Endothelial cell of umbilical vein (primary cell): Measurements from ENCODE around the gene ATRNL1. TPM values are rescaled to one million over a fixed set of nuclear protein-coding genes. Genes with fewer than 3 reads are reported as not detected.

Experiments
- BruUV-seq: library from RNA; stranded (reverse); fragments of 400-500 nt; replicated peaks from 2 replicates; lab custom pipeline; 2021; lab: Mats Ljungman, UMichigan
- CTCF ChIA-PET: fragments of 300-600, 350-600 bp; sonication (Branson Sonifier 250); formaldehyde crosslinking; loops from one replicate; lab custom pipeline; 2021; ENCODE audit warnings: antibody characterized with exemption, inconsistent platforms; lab: Charles Lee
- POLR2A ChIA-PET: fragments of 300-600, 350-600 bp; sonication (Branson Sonifier 250); formaldehyde crosslinking; loops from one replicate; lab custom pipeline; 2021; ENCODE audit warnings: antibody characterized with exemption, inconsistent platforms; lab: Charles Lee
- DNase-seq: peaks from one replicate; pipeline ENCODE4 v3.0.0-alpha.2; 2011; ENCODE audit warnings: low read depth, low spot score
- FAIRE-seq: peaks from 2 replicates; lab custom pipeline; 2011; peaks lifted over from hg19 to GRCh38; lab: Jason Lieb, UNC
- H2AFZ ChIP-seq: 2 replicates; pipeline ENCODE4 v1.6.0; 2012; ENCODE audit warnings: low read depth, low read length, control low read depth, inconsistent platforms
- H3K27ac ChIP-seq: 2 replicates; pipeline ENCODE4 v1.5.1; 2011; ENCODE audit warnings: low read depth, mild to moderate bottlenecking, control low read depth, low read length, moderate library complexity; ENCODE audit not compliant: insufficient read depth
- H3K27me3 ChIP-seq, 2 experiments: 2 replicates each; pipeline versions ENCODE4 v1.6.0 to v1.6.1; 2011; ENCODE audit warnings: low read length in 2 of 2, mixed read lengths in 1 of 2; ENCODE audit not compliant: control insufficient read depth in 2 of 2, insufficient read depth in 2 of 2
- H3K36me3 ChIP-seq, 2 experiments: 2 replicates in 1 of 2; 3 replicates in 1 of 2; pipeline ENCODE4 v1.5.1; 2011; ENCODE audit warnings: low read length in 2 of 2, mild to moderate bottlenecking in 1 of 2, moderate library complexity in 1 of 2; ENCODE audit not compliant: control insufficient read depth in 2 of 2, insufficient read depth in 2 of 2; ENCODE audit errors: extremely low read depth in 1 of 2
- H3K4me1 ChIP-seq: 3 replicates; pipeline ENCODE4 v1.5.1; 2011; ENCODE audit warnings: mild to moderate bottlenecking, low read length; ENCODE audit not compliant: control insufficient read depth, insufficient read depth; ENCODE audit errors: extremely low read depth
- H3K4me2 ChIP-seq: 2 replicates; pipeline ENCODE4 v1.6.1; 2011; ENCODE audit warnings: low read length, control low read depth, mixed read lengths; ENCODE audit not compliant: insufficient read depth
- H3K4me3 ChIP-seq, 3 experiments: fragments of 200-600 bp in 1 of 3; sonication (generic), shearing (Covaris generic) in 1 of 3; replicated peaks in 1 of 3; 2 replicates each; pipeline ENCODE4 v1.5.1; 2011 to 2016; ENCODE audit warnings: control low read depth in 3 of 3, low read length in 3 of 3, mild to moderate bottlenecking in 2 of 3, inconsistent platforms in 1 of 3, low read depth in 1 of 3, moderate library complexity in 1 of 3; ENCODE audit not compliant: insufficient read depth in 1 of 3
- H3K79me2 ChIP-seq: 2 replicates; pipeline ENCODE4 v1.6.0; 2012; ENCODE audit warnings: low read length, inconsistent platforms; ENCODE audit not compliant: control insufficient read depth, insufficient read depth
- H3K9ac ChIP-seq: replicated peaks from 2 replicates; pipeline ENCODE3; 2011; ENCODE audit warnings: low read length, control low read depth; ENCODE audit not compliant: insufficient read depth; ENCODE audit errors: extremely low read depth
- H3K9me1 ChIP-seq: replicated peaks from 3 replicates; pipeline ENCODE4 v1.6.0; 2011; ENCODE audit warnings: mild to moderate bottlenecking, low read length; ENCODE audit not compliant: control insufficient read depth, insufficient read depth; ENCODE audit errors: extremely low read depth
- H3K9me3 ChIP-seq: replicated peaks from 2 replicates; pipeline ENCODE4 v1.5.1; 2012; ENCODE audit warnings: low read length, inconsistent platforms; ENCODE audit not compliant: control insufficient read depth, insufficient read depth
- H4K20me1 ChIP-seq: replicated peaks from 2 replicates; pipeline ENCODE3; 2011; ENCODE audit warnings: mild to moderate bottlenecking, low read length; ENCODE audit not compliant: control insufficient read depth, insufficient read depth; ENCODE audit errors: extremely low read depth
- EZH2 ChIP-seq: IDR thresholded peaks from 2 replicates; pipeline ENCODE4 v1.6.1; 2012; ENCODE audit warnings: borderline replicate concordance, low read depth, mild to moderate bottlenecking, moderate library complexity, low read length, inconsistent platforms; ENCODE audit not compliant: severe bottlenecking
- FOS ChIP-seq: IDR thresholded peaks from 2 replicates; pipeline ENCODE4 v1.6.1; 2011; ENCODE audit warnings: mild to moderate bottlenecking, low read length, moderate library complexity, borderline replicate concordance; ENCODE audit not compliant: insufficient read depth
- GATA2 ChIP-seq: IDR thresholded peaks from 2 replicates; pipeline ENCODE4 v1.7.0; 2011; ENCODE audit warnings: low read depth, mild to moderate bottlenecking, moderate library complexity, mixed read lengths, low read length; ENCODE audit not compliant: insufficient read length, insufficient read depth
- JUN ChIP-seq: IDR thresholded peaks from 2 replicates; pipeline ENCODE4 v1.6.1; 2011; ENCODE audit warnings: borderline replicate concordance, low read depth; ENCODE audit not compliant: insufficient read length, insufficient read depth
- MYC ChIP-seq: IDR thresholded peaks from one replicate; pipeline ENCODE4 v1.6.1; 2011; ENCODE audit warnings: mild to moderate bottlenecking, low read depth, low read length
- POLR2A ChIP-seq: IDR thresholded peaks from 2 replicates; pipeline ENCODE4 v1.6.1; 2012; ENCODE audit warnings: low read depth, mild to moderate bottlenecking, control low read depth, low read length
- POLR2AphosphoS5 ChIP-seq: IDR thresholded peaks from 2 replicates; pipeline ENCODE4 v1.6.1; 2012; ENCODE audit warnings: low read depth, mild to moderate bottlenecking, control low read depth, low read length, moderate library complexity; ENCODE audit not compliant: insufficient read depth
- dilution Hi-C: fragments of 300-500 bp; cut with MboI; formaldehyde crosslinking; loops from one replicate; pipeline ENCODE4 v1.15.0; 2019; ENCODE audit warnings: low sequenced_read_pairs; ENCODE audit not compliant: extremely low pct_ligation_motif_present
- intact Hi-C: fragments of 100-400 bp; cut with micrococcal nuclease; formaldehyde crosslinking; loops from one replicate; pipeline ENCODE4 v1.10.0; 2022
- polyA plus RNA-seq, 4 experiments: library from polyadenylated mRNA; depleted of rRNA in 3 of 4; stranded (reverse) in 3 of 4; unstranded in 1 of 4; fragments of >200 nt; gene quantifications; 2 replicates each; pipeline versions ENCODE4 v1.2.1 to v1.2.3, GENCODE V29; 2011 to 2012; ENCODE audit warnings: missing spikeins in 1 of 4
- total RNA-seq: library from RNA; stranded (reverse); gene quantifications from 2 replicates; pipeline ENCODE4 v1.2.3, GENCODE V29; 2021
- TF ChIP-seq, protein P1 (sequence below), 2 donors: IDR thresholded peaks; 1 replicate in 1 of 2; 2 replicates in 1 of 2; pipeline ENCODE4 v1.5.1; 2011; ENCODE audit warnings: low read length in 2 of 2, mild to moderate bottlenecking in 2 of 2, moderate library complexity in 2 of 2, control low read depth in 1 of 2, inconsistent platforms in 1 of 2, low read depth in 1 of 2; ENCODE audit not compliant: insufficient read depth in 1 of 2; ENCODE audit errors: extremely low read depth in 1 of 2
- TF ChIP-seq, protein P2 (sequence below): IDR thresholded peaks from 2 replicates; pipeline ENCODE4 v1.6.1; 2011; ENCODE audit not compliant: insufficient read depth, insufficient read length

Gene ATRNL1
- total and polyA plus RNA-seq, 2 donors (not counting 3 experiments of a cell fraction or from before 2014, with no cell fraction given), result not detected

DNA sequence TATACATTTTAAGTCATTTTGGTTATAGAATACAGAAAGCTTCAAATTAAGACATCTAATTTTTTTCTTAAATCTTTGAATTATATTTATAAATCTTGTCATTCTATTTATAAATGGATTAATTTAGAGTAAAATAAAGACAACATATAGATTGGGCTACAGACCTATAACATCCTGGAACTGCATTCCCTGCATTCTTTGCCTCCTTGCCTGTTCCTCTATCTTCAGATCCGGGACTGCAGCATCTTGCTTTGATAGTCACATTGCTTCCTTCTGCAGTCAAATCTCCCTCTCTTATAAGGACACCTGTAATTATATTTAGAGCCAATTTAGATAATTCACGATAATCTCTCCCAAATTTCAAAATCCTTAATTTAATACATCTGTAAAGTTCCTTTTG, 64.2 kb downstream of the ATRNL1 start:
- Histone ChIP-seq H3K9me3 (no peaks in the 10 kb centered on the region), H3K4me3 (no peak overlapping the region), H3K27me3 (peaks cover 0 to 1% of the 10 kb centered on the region in 2 experiments), H3K36me3 (no peaks in the 10 kb centered on the region), H4K20me1 (no peaks in the 10 kb centered on the region), H3K4me1 (no peaks in the 10 kb centered on the region), H3K9ac (no peak overlapping the region), H3K27ac (no peak overlapping the region), H3K4me2 (no peak overlapping the region), H3K79me2 (no peaks in the 10 kb centered on the region), H2AFZ (no peak overlapping the region), H3K9me1 (no peaks in the 10 kb centered on the region)
- no peak for TF ChIP-seq POLR2A
- no peak for TF ChIP-seq EZH2
- no peak for TF ChIP-seq GATA2
- TF ChIP-seq, protein P1, sequence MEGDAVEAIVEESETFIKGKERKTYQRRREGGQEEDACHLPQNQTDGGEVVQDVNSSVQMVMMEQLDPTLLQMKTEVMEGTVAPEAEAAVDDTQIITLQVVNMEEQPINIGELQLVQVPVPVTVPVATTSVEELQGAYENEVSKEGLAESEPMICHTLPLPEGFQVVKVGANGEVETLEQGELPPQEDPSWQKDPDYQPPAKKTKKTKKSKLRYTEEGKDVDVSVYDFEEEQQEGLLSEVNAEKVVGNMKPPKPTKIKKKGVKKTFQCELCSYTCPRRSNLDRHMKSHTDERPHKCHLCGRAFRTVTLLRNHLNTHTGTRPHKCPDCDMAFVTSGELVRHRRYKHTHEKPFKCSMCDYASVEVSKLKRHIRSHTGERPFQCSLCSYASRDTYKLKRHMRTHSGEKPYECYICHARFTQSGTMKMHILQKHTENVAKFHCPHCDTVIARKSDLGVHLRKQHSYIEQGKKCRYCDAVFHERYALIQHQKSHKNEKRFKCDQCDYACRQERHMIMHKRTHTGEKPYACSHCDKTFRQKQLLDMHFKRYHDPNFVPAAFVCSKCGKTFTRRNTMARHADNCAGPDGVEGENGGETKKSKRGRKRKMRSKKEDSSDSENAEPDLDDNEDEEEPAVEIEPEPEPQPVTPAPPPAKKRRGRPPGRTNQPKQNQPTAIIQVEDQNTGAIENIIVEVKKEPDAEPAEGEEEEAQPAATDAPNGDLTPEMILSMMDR (IDR thresholded peaks at IDR 0.05; ENCODE audit: extremely low read depth in 1 of 2, insufficient read depth in 1 of 2, low read depth in 1 of 2, low read length in 2 of 2), result no peak
- TF ChIP-seq POLR2AphosphoS5, result no peak
- TF ChIP-seq MYC, result no peak
- TF ChIP-seq FOS, result no peak
- TF ChIP-seq, protein P2, sequence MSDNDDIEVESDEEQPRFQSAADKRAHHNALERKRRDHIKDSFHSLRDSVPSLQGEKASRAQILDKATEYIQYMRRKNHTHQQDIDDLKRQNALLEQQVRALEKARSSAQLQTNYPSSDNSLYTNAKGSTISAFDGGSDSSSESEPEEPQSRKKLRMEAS, result no peak
- no peak for TF ChIP-seq JUN
- no peak for DNase-seq
- ChIA-PET POLR2A (no interaction called here), CTCF (interaction anchor here (0.9 kb wide), 1 partner anchor 13 kb away, joined by 3 read pairs; no protein-coding TSS in a partner anchor)
- FAIRE-seq, result no peak
- intact Hi-C loops (no loop called here), dilution Hi-C loops (no loop called here)
- no TSS peak for BruUV-seq
